NCI-H2029 treated with DMSO at 0.1 percent for 48 hours (cell line): ENCODE measurements around the gene DNMBP.
"Not testable (repeated sequence)": the region's sequence is repeated elsewhere in the genome, so short reads cannot be mapped to it uniquely, and the experiment has no call there.

Experiments used
- DNase-seq: peaks from one replicate; lab custom pipeline; 2025; lab: John Stamatoyannopoulos, UW

The DNMBP gene

DNA sequence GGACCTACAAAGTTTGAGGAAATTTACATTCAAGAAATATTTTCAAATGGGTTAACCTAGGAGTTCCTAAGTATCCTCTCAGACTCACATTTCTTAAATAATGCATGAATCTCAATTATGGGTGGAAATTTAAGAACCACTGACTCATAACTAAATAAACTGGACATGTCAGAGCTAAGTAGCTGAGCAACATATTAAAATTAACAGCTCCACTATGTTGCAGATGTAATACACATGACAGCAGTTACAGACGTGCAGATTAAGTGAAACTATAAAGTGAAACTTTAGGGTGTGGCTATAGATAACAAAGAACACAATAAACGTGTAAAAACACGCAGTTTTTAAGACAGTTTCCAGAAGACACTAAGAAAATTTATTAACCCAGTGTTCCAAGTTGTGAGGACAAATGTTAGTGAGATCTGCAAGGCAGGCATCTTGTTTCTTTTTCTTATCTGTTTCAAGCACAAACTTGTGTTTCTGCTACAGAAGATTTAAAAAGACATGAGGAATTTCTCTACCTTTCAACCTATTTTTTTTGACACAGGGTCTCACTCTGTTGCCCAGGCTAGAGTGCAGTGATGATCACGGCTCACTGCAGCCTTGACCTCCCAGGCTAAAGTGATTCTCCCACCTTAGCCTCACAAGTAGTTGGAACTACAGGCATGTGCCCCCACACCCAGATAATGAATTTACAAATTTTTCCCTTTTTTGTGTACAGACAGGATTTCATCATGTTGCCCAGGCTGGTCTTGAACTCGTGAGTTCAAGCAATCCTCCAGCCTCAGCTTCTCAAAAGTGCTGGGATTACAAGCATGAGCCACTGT lies 25.3 kb downstream of the DNMBP start:
- no peak for DNase-seq

DNA sequence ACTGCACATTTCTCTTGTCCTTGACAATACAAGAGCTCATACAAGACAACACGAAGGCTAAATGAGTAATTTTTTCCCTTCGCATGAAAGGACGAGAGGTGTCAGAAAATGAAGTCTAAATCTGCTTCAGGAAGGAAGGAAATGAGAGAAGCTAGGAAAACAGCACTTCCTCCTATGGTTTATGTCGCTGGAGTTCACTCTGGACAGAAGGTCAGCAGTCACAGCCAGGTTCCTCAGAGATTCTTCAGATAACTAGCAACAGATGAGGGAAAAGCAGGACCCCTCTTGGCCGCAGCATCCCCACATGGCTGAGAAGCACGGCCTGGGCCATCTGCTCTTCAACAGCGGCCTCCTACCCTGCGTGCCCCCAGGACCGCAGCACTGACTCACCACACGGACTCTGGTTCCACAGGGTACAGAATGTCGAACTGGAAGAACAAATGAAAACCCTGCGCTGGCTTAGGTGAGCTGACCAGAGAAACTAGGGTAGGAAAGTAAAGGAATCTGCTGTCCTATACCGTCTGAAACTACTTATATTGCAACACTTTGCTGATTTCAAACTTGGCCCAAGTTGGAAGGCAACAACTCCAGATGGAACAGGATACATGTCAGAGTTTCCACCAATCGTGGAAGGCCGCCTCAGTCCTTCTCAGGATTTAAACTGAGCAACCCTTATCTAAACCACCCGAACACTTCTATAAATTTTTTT lies 26.3 kb downstream of the DNMBP start:
- DNase-seq: no peak

DNA sequence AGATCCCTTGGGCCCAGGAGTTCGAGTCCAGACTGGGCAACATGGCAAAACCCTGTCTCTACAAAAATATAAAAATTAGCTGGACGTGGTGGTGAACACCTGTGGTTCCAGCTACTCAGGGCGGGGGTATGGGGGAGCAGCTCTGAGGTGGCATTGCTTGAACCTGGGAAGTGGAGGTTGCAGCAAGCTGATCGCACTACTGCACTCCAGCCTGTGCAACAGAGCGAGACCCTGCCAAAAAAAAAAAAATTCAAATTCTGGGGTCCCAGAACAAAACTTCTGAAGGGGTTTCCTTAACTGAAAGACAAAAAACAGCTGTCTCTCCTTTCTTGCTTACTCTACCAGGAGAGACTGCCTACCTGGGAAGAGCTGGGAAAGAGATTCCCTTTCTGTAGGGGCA lies 27.0 kb downstream of the DNMBP start:
- DNase-seq: no peak

DNA sequence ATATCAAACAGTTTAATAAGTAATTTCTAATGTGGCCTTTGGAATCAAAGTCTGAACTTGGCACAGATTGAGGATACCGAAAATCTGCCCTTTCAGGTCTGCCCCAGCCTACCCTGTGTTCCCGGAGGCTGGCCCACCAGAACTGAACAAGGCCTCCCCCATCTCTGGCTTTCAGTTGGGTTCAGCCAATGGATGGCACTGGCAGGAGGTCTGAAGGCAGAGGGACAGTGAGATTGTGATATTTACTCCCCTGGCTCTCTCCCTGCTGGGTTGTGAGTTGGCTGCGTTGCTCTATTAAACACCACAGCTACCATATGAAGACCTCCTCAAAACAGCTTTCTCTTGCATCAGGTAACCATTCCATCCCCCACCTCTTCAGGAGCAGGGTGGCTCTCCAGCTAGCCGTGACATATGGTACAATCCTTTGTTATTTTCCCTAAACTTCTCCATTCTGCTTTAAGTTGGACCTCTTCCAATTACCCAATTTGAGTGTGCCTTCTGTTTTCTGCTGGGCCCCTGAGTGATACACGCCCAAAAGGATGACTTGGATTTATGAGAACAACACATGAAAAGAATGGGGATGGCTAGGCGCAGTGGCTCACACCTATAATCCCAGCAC lies 28.1 kb downstream of the DNMBP start:
- no peak for DNase-seq

DNA sequence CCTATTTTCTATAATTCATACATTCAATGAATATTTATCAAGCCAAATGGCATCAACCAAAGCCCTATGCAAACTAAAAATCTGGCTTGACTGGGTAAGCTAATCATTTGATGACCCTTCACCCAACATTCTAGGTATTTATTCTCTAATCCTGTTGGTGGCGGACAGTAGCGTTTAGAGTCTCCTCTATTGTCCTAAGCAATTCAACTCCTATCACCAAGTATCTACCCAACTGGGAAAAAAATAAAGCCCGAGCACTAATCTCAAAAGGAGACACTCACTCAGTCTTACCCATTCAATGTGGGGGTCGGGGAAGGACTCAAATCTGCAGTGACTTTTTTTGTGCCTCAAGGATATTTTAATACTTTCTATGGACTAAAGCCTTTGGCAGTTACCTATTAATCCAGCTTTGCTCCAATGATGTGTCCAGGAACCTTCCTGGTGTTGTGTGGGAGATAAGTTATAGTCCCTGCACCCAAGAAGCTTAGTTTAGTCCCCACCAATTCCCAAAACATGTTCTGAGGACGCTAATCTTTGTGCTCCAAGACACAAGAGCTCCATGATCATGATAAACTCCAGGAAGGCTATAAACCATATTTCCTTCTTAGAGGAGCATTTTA lies 30.6 kb downstream of the DNMBP start:
- DNase-seq: no peak

DNA sequence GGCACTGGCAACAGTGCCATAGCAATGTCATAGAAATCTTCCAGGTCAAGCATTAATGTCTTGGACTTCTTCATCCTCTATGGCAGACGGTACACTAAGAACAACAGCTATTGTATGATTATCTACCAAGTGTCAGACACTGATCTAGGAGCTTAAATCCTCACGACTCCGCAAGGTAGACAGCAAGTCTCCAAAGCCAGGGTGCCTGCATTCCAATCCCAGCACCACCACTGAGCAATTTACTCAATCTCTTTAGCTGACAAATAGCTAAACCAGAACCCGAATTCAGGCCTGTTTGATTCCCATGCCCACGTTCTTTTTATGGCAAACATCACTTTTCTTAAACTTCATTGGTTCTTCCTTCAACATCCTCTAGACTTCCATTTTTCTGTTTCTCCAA lies 31.8 kb downstream of the DNMBP start:
- DNase-seq: no peak

DNA sequence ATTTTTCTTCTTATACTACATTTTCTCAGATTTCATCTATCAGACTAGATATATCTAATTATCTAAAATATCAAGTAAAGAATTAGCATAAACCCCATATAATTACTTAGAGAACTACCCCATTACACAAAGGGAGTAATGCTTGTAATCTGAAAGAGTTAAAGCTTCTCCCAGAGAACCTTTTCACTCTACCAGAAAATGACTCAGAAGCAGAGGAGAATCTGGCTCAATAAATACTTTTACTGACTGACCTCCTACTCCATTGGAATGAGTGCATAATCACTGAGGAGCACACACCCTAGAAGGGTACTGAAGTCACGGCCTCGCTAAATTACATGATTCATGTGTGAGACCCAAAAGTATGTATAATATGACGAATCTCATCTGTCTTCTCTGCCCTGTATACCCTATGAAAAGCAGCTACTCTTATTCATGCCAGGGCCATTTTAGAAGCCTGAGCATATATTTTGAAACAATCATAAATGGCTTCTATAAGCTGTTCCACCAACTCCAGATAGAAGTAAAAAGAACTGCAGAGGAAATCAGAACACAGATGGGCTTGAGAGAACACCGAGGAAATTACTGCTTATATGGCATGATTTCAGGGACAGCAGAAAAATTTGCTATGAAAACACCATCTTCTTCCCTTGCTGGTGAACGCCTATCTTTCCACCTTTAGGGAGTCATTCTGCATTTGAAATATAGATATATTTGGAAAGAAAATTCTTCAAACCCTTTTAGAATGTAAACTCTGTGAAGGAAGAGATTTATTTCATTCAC lies 32.7 kb downstream of the DNMBP start:
- DNase-seq: no peak

DNA sequence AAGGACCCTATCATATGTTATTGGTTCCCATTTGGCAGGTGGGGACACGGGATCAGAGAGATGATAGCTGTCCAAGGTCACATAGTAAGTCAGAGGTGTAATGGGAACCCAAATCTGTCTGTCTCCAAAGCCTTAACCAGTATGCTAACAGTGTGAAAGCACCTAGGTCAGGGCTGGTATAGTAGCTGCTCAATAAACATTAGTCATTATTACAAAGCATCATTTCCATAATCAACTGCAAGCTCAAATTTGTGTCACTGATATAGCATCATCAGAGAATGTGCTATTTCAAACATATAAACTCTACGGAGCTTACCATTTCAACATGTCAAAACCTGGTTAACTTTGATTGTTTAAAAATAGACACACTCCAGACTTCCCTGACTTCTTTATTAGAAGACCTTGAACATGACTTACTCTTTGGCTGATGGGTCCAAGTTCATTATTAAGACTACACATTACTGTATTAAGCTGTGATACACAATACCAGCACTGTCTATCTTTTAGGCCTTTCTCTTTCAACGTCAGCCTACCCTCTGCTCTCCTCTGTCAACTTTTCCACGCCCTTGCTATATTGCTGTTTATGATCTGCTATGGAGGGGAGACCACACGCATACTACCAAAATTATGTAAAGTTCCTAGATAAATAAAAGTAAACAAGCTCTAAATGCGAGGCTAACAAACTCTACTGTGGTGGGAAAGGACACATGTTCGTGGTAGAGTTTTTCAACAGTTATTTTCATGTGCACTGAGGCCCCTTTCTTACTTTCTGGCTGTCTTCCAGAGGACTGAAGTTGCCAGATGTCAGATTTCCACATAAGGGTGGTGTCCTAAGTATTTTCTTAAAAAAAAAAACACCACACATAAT lies 33.6 kb downstream of the DNMBP start:
- DNase-seq: no peak

DNA sequence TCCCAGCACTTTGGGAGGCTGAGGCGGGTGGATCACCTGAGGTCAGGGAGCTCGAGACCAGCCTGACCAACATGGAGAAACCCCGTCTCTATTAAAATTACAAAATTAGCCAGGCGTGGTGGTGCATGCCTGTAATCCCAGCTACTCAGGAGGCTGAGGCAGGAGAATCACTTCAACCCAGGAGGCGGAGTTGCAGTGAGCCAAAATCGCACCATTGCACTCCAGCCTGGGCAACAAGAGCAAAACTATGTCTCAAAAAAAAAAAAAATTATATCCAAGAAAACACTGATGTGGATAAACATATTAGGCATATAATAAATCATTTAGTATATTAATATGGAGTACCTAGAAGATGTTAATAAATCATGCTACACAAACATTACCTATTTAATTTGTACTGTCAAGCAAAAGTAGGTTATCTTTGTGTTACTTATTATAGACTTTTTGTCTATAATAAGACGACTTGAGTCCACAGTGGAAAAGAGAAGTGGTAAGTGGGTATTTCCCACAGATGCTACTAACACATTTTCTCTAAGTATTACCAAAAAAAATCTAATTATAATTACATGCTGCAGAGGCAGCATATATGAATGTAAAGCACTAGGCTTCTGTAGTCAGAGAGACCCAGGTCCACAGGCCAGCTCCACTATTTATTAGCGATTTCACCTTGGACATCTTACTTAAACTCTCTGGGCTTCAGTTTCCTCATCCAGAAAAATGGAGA lies 34.5 kb downstream of the DNMBP start:
- DNase-seq: no peak

DNA sequence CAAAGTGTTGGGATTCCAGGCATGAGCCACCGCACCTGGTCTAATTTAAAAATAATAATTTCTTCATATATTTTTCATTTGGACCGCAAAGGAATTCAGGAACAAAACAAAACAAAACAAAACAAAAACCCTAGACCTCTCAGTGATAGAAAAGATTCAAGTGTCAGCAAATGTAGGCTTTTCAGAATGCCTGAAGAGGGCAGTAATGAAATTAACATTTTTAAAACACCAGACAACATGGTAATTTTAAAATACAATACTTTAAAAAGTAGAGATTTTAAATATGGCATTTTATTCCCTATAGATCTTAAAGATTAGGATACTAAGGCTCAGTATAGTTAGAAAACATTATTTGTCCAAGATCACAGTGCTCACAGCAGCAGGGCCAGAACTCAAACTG lies 36.6 kb downstream of the DNMBP start:
- no peak for DNase-seq

DNA sequence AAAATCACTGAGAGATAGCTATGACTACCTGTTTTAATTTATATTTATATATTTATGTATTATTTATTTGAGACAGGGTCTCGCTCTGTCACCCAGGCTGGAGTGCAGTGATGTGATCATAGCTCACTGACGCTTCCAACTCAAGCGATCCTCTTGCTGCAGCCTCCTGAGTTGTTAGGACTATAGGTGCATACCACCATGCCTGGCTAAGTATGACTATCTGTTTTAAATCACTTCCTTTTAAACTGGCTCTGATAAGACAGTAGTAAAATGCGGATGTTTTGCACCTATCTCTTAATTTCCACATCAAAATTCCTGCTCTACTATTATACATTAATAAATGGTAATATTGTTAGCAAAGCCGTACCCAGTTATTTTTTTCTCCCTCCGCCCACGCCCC lies 41.8 kb downstream of the DNMBP start:
- DNase-seq: no peak

DNA sequence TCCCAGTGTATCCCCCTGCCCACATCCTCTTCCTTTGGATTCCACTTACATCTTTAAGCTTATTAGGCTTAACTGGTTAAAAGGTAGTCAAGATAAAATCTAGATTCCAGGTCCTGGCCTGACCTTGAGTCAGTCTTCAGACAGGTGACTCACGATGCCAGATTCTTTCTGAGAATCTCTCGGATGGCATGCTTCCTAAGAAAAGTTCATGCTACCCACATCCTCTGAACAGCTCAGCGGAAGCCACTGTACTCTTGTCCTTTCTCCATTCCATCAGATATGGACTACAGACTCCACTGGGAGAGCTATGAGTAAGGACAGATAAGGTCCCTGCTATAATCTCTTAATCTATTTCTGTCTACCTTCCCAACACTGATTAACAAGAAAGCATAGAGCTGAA lies 43.4 kb downstream of the DNMBP start:
- DNase-seq: no peak

DNA sequence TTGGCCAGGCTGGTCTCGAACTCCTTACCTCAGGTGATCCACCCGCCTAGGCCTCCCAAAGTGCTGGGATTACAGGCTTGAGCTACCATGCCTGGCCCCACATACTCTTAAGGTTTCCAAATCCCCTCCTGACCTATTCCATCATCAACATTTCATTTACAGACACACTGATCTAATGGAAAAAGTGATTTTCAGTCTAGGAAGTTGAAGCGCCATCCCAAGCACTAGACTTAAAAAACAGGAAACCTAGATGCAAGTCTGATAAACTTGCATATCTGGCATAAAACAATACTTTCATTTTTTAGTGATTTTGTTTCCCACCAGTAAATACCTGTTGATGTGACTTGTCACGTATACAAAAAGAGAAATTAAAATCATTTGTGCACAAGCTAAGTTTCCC lies 44.0 kb downstream of the DNMBP start:
- no peak for DNase-seq

DNA sequence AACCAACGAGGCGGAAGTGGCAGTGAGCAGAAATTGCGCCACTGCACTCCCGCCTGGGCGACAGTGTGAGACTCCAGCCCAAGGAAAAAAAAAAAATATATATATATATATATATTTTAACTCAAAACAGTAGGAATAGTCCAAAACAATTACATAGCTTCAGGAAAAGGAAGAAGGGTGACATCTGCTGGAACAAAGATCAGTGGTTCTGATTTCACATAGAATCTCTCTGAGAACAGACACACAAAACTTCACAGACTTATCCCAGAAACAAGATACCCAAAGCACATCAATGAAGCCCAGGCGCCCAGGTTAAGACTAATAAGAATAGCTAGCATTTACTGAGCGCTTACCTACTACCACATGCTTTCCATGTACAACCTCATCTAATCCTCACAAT lies 45.0 kb downstream of the DNMBP start:
- no peak for DNase-seq

DNA sequence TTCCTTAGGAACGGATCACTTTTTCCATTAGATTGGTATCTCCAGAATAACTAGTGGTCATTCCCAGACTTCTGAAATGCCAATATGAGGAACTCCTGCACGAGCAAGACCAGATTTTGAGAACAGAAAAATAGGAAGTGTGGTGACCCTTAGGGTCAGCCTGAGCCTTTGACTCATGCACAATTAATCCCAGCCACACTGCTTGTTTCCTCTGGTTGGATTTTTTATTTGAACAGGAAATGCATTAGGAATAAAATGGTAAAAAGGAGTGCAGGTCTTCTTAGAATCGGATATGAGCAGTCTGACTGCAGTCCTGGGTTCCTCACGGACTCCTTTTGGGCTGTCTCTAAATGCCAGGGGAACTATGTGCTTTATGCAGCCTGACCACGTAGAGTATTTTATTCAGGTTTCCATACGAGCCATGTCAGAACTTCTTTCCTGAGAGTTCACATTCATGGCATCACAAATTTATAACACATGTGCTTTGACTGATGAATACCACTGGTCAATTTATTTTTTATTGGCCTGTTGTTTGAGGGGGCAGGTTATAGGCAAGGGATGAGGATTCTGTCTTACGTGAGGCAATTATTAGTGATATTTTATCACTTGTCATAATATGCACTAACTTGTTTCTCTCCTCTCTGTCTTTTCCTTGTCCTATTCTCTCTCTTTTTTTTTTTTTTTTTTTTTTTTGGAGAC lies 46.1 kb downstream of the DNMBP start:
- not testable (repeated sequence) for DNase-seq

DNA sequence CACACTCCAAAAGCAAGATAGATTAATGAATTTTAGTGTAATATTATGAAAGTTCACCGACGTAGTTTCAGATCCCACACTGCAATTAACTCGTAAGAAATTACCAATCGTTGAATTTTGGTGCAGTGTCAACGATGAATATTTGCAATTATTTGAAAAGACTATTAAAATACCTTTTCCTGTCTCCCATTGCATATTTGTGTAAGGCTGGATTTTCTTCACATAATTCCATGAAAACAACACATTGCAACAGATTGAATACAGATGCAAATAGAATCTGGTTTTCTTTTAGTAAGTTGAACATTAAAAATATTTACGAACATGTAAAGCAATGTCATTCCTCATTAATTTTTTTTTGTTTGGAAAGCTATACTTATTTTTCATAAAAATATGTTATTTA lies 50.9 kb downstream of the DNMBP start:
- no peak for DNase-seq

DNA sequence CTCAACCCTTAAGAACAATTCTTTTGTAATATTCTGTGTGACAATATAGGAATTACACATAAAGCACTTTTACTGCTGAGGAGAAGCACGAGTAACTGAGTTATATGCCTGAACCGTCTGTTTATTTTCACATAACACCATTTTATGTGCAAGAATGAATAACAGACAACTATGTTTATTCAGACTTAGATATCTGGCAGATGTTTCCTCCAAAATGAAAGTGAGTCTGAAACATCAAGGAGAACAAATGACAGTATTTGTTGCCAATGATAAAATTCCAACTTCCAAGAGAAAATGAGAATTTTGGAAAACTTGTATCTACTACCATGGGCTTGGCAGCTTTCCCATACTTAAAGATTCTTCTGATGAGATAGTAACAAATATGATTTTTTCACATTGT lies 51.4 kb downstream of the DNMBP start:
- no peak for DNase-seq

DNA sequence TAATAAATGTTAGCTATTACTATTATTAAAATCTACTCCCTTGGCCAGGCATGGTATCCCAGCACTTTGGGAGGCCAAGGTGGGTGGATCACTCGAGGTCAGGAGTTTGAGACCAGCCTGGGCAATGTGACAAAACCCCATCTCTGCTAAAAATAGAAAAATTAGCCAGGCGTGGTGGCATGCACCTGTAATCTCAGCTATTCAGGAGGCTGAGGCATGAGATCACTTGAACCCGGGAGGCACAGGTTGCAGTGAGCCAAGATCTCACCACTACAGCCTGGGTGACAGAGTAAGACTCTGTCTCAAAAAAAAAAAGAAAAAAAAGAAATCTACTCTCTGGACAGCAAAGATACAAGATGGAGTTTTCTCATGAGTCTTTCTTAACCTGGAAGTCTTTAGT lies 56.2 kb downstream of the DNMBP start:
- not testable (repeated sequence) for DNase-seq

DNA sequence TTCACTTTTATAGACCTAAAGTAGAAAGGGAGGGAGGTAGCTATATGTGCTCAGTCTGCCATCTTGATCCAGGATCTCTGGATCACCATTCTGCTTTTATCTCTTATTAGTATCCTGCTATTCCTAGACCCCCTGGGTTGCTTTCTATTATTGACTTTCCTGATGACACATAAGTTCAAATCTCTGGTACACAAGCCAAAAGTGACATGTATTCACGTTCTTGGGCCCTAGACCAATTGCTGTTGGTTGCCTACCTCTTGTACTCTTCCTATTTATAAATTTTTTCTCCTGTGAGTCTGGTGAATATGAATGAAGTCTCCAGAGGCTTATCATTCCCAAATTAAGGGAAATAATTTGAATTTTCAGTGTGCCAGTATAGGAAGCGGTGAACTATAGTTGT lies 56.9 kb downstream of the DNMBP start:
- DNase-seq: no peak

DNA sequence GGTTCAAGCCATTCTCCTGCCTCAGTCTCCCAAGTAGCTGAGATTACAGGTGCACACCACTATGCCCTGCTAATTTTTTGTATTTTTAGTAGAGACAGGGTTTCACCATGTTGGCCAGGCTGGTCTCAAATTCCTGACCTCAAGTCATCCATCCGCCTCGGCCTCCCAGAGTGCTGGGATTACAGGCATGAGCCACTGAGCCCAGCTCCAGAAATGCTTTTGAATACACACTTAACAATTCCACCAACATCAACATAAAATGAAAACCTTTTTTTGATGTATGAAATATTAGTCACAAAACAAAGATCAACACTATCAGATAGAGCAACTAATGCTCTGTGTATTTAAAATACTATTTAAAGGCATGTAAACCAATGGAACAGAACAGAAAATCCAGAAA lies 63.7 kb downstream of the DNMBP start:
- not testable (repeated sequence) for DNase-seq
